ENCODE results near the gene ZNF366.

Gene ZNF366

GRCh38 chr5:72515211-72515610 lies 8.0 kb upstream of the ZNF366 start:
- ChIA-PET CTCF (interaction anchor here (1.1 to 1.6 kb wide), 2 partner anchors 9 to 11 kb away, joined by 3 to 6 read pairs; no protein-coding TSS in a partner anchor), POLR2A (no interaction called here)
- DNase-seq (ENCODE audit: low read depth, low spot score): no peak
- TF ChIP-seq CTCF (IDR thresholded peaks at IDR 0.05; ENCODE audit: insufficient read depth, low read length, missing control alignments): no peak
- H3K4me3 ChIP-seq (ENCODE audit: low read depth, low read length): no peak overlapping the region

- CTCF ChIA-PET: interaction anchor here (0.8 to 3.3 kb wide), 3 partner anchors 12 to 157 kb away, joined by 3 to 24 read pairs (median 7); no protein-coding TSS in a partner anchor
- POLR2A ChIA-PET: no interaction called here
These were observed 5.3 kb upstream of the ZNF366 start for GRCh38 chr5:72512593-72512860.

GRCh38 chr5:72511774-72512592 lies 4.8 kb upstream of the ZNF366 start:
- DNase-seq (ENCODE audit: low read depth, low spot score): no peak
- no peak for TF ChIP-seq CTCF (IDR thresholded peaks at IDR 0.05; ENCODE audit: insufficient read depth, low read length, missing control alignments)
- POLR2A ChIA-PET: no interaction called here
- CTCF ChIA-PET: interaction anchor here (1.7 to 3.3 kb wide), 2 partner anchors 13 to 146 kb away, joined by 7 to 24 read pairs; no protein-coding TSS in a partner anchor
- H3K4me3 ChIP-seq (ENCODE audit: low read depth, low read length): no peak overlapping the region

More at GRCh38 chr5:72512593-72512860, 5.3 kb upstream of the ZNF366 start:
- no peak for TF ChIP-seq CTCF (IDR thresholded peaks at IDR 0.05; ENCODE audit: insufficient read depth, low read length, missing control alignments)
- no peak overlapping the region for H3K4me3 ChIP-seq (ENCODE audit: low read depth, low read length)
- DNase-seq (ENCODE audit: low read depth, low spot score): no peak

- POLR2A ChIA-PET: no interaction called here
These were observed 4.2 kb upstream of the ZNF366 start for GRCh38 chr5:72511366-72511765.

GRCh38 chr5:72510610-72511181 lies 3.5 kb upstream of the ZNF366 start:
- DNase-seq (ENCODE audit: low read depth, low spot score): no peak
- POLR2A ChIA-PET: no interaction called here
- CTCF ChIA-PET: interaction anchor here (0.8 to 1.3 kb wide), 2 partner anchors 8 to 13 kb away, joined by 3 to 4 read pairs; no protein-coding TSS in a partner anchor
- TF ChIP-seq CTCF (IDR thresholded peaks at IDR 0.05; ENCODE audit: insufficient read depth, low read length, missing control alignments): no peak
- no peak overlapping the region for H3K4me3 ChIP-seq (ENCODE audit: low read depth, low read length)

More at GRCh38 chr5:72511366-72511765, 4.2 kb upstream of the ZNF366 start:
- no peak for TF ChIP-seq CTCF (IDR thresholded peaks at IDR 0.05; ENCODE audit: insufficient read depth, low read length, missing control alignments)
- no peak for DNase-seq (ENCODE audit: low read depth, low spot score)
- H3K4me3 ChIP-seq (ENCODE audit: low read depth, low read length): no peak overlapping the region
- CTCF ChIA-PET: interaction anchor here (3.3 kb wide), 1 partner anchor 13 kb away, joined by 24 read pairs; no protein-coding TSS in a partner anchor

- DNase-seq (ENCODE audit: low read depth, low spot score): no peak
- POLR2A ChIA-PET: interaction anchor here (0.6 kb wide), 1 partner anchor 174 kb away, joined by 3 read pairs; no protein-coding TSS in a partner anchor
- CTCF ChIA-PET: interaction anchor here (0.8 to 1.3 kb wide), 2 partner anchors 14 to 140 kb away, joined by 3 to 4 read pairs; no protein-coding TSS in a partner anchor
- no peak for TF ChIP-seq CTCF (IDR thresholded peaks at IDR 0.05; ENCODE audit: insufficient read depth, low read length, missing control alignments)
- no peak overlapping the region for H3K4me3 ChIP-seq (ENCODE audit: low read depth, low read length)
These were observed 2.2 kb upstream of the ZNF366 start for GRCh38 chr5:72509401-72509800.

Data from AG04449 (cell line).